SK-N-SH treated with all-trans-retinoic acid at 6 μM for 48 hours (cell line): ENCODE measurements around the gene ADAMTSL3.

ENCODE experiments used
- CREB5 ChIP-seq: fragments of 250-450 bp; sonication (Bioruptor Pico); IDR thresholded peaks from 2 replicates; pipeline ENCODE4 v1.5.1; 2020; ENCODE audit warnings: low read depth, mild to moderate bottlenecking, moderate library complexity
- POU6F1 ChIP-seq: fragments of 250-450 bp; sonication (Bioruptor Pico); IDR thresholded peaks from 2 replicates; pipeline ENCODE4 v1.8.0; 2021; ENCODE audit warnings: low read depth, mild to moderate bottlenecking, moderate library complexity, borderline replicate concordance
- TCF4 ChIP-seq: fragments of 250-450 bp; sonication (Bioruptor Pico); IDR thresholded peaks from 2 replicates; pipeline ENCODE4 v1.8.0; 2021; ENCODE audit warnings: mild to moderate bottlenecking, moderate library complexity, borderline replicate concordance

- TF ChIP-seq POU6F1 (CRISPR knock-in tag) (no peak), CREB5 (CRISPR knock-in tag) (no peak), TCF4 (CRISPR knock-in tag) (no peak)
Observed at GRCh38 chr15:83850501-83851245, 196.8 kb downstream of the ADAMTSL3 start.
